HEK293 (cell line): ENCODE results near the gene GPX3.

Experiments
- CTCF ChIA-PET: fragments of 350-600 bp; formaldehyde crosslinking; extraction: SDS; loops from one replicate; lab custom pipeline; 2021; ENCODE audit warnings: antibody characterized with exemption; lab: Yijun Ruan, JAX
- POLR2A ChIA-PET: fragments of 300-600 bp; formaldehyde crosslinking; extraction: SDS; loops from one replicate; lab custom pipeline; 2020; ENCODE audit warnings: antibody characterized with exemption, inconsistent platforms; lab: Yijun Ruan, JAX
- H3K27ac ChIP-seq: fragments of 200-500 bp; sonication (Bioruptor generic); 2 replicates; pipeline ENCODE4 v1.5.1; 2014; ENCODE audit warnings: low read depth, low read length, control low read depth, inconsistent platforms; ENCODE audit errors: extremely low read depth
- H3K36me3 ChIP-seq, 2 experiments: fragments of 200-500 bp in 1 of 2; sonication (Bioruptor generic) in 1 of 2; 1 replicate in 1 of 2; 2 replicates in 1 of 2; pipeline ENCODE4 v1.5.1; 2014 to 2017; ENCODE audit warnings: inconsistent platforms in 2 of 2, low read length in 2 of 2; ENCODE audit not compliant: control insufficient read depth in 2 of 2, insufficient read depth in 1 of 2
- H3K4me1 ChIP-seq: fragments of 200-500 bp; sonication (Bioruptor generic); 2 replicates; pipeline ENCODE4 v1.5.1; 2014; ENCODE audit warnings: mild to moderate bottlenecking, low read length, inconsistent platforms; ENCODE audit not compliant: control insufficient read depth, insufficient read depth
- H3K4me3 ChIP-seq: 2 replicates; pipeline ENCODE4 v1.5.1; 2011; ENCODE audit warnings: low read depth, mild to moderate bottlenecking, control low read depth, low read length, moderate library complexity
- H3K9me3 ChIP-seq: fragments of 200-500 bp; sonication (Bioruptor generic); 2 replicates; pipeline ENCODE4 v1.5.1; 2014; ENCODE audit warnings: low read depth, low read length, inconsistent platforms; ENCODE audit not compliant: control insufficient read depth, insufficient read depth
- EGR2 ChIP-seq: fragments of 450-650 bp; formaldehyde crosslinking; IDR thresholded peaks from 2 replicates; pipeline ENCODE4 v1.5.1; 2016; ENCODE audit warnings: low read depth, missing biosample characterization, missing genetic modification characterization
- GLI2 ChIP-seq: fragments of 450-650 bp; formaldehyde crosslinking; IDR thresholded peaks from 2 replicates; pipeline ENCODE4; 2017; ENCODE audit warnings: missing biosample characterization, missing genetic modification characterization, low read depth, borderline replicate concordance
- GLI4 ChIP-seq: fragments of 450-650 bp; formaldehyde crosslinking; IDR thresholded peaks from 2 replicates; pipeline ENCODE4 v1.5.1; 2016; ENCODE audit warnings: missing biosample characterization, missing genetic modification characterization
- IKZF3 ChIP-seq: fragments of 450-650 bp; IDR thresholded peaks from 2 replicates; pipeline ENCODE4 v1.5.0; 2018; ENCODE audit warnings: missing biosample characterization, mild to moderate bottlenecking, missing genetic modification characterization, moderate library complexity
- RBAK ChIP-seq: fragments of 450-650 bp; formaldehyde crosslinking; IDR thresholded peaks from 2 replicates; pipeline ENCODE4 v1.5.1; 2016; ENCODE audit warnings: missing biosample characterization, missing genetic modification characterization
- SETDB1 ChIP-seq: IDR thresholded peaks from one replicate; pipeline ENCODE4 v1.6.1; 2017; ENCODE audit warnings: mild to moderate bottlenecking, low read length, moderate library complexity, mixed read lengths; ENCODE audit not compliant: insufficient read length
- SP3 ChIP-seq: fragments of 450-650 bp; formaldehyde crosslinking; IDR thresholded peaks from 2 replicates; pipeline ENCODE4 v1.5.1; 2016; ENCODE audit warnings: missing biosample characterization, missing genetic modification characterization
- SP7 ChIP-seq: fragments of 450-650 bp; formaldehyde crosslinking; IDR thresholded peaks from 2 replicates; pipeline ENCODE4 v1.5.1; 2016; ENCODE audit warnings: missing biosample characterization, missing genetic modification characterization
- TCF7L2 ChIP-seq: IDR thresholded peaks from 2 replicates; pipeline ENCODE4 v1.6.1; 2011; ENCODE audit warnings: low read depth, mild to moderate bottlenecking, inconsistent platforms, low read length, moderate library complexity, borderline replicate concordance
- ZEB2 ChIP-seq: fragments of 450-650 bp; formaldehyde crosslinking; IDR thresholded peaks from 2 replicates; pipeline ENCODE4 v1.5.1; 2016; ENCODE audit warnings: missing biosample characterization, missing genetic modification characterization
- ZFP69B ChIP-seq: fragments of 450-650 bp; formaldehyde crosslinking; IDR thresholded peaks from 2 replicates; pipeline ENCODE4 v1.5.1; 2016; ENCODE audit warnings: missing biosample characterization, missing genetic modification characterization
- ZNF112 ChIP-seq: fragments of 450-650 bp; formaldehyde crosslinking; IDR thresholded peaks from 2 replicates; pipeline ENCODE4 v1.5.0; 2017; ENCODE audit warnings: missing biosample characterization, missing genetic modification characterization
- ZNF132 ChIP-seq: fragments of 450-650 bp; formaldehyde crosslinking; IDR thresholded peaks from 2 replicates; pipeline ENCODE4 v1.5.1; 2017; ENCODE audit warnings: missing biosample characterization, missing genetic modification characterization, borderline replicate concordance
- ZNF16 ChIP-seq: fragments of 450-650 bp; formaldehyde crosslinking; IDR thresholded peaks from 2 replicates; pipeline ENCODE4 v1.5.1; 2016; ENCODE audit warnings: low read depth, missing biosample characterization, missing genetic modification characterization
- ZNF175 ChIP-seq: fragments of 450-650 bp; formaldehyde crosslinking; IDR thresholded peaks from 2 replicates; pipeline ENCODE4 v1.5.1; 2016; ENCODE audit warnings: missing biosample characterization, missing genetic modification characterization
- ZNF37A ChIP-seq: fragments of 450-650 bp; IDR thresholded peaks from 2 replicates; pipeline ENCODE4 v1.5.1; 2018; ENCODE audit warnings: missing biosample characterization, missing genetic modification characterization
- ZNF426 ChIP-seq: fragments of 450-650 bp; formaldehyde crosslinking; IDR thresholded peaks from 2 replicates; pipeline ENCODE4 v1.5.1; 2017; ENCODE audit warnings: missing biosample characterization, missing genetic modification characterization, mild to moderate bottlenecking, inconsistent platforms, moderate library complexity
- ZNF48 ChIP-seq: fragments of 450-650 bp; formaldehyde crosslinking; IDR thresholded peaks from 2 replicates; pipeline ENCODE4 v1.5.1; 2016; ENCODE audit warnings: missing biosample characterization, missing genetic modification characterization
- ZNF624 ChIP-seq: fragments of 450-650 bp; formaldehyde crosslinking; IDR thresholded peaks from 2 replicates; pipeline ENCODE4 v1.5.1; 2017; ENCODE audit warnings: missing biosample characterization, missing genetic modification characterization
- ZNF654 ChIP-seq: fragments of 450-650 bp; formaldehyde crosslinking; IDR thresholded peaks from 2 replicates; pipeline ENCODE4 v1.5.1; 2016; ENCODE audit warnings: low read depth, missing biosample characterization, missing genetic modification characterization
- ZNF701 ChIP-seq: fragments of 450-650 bp; formaldehyde crosslinking; IDR thresholded peaks from 2 replicates; pipeline ENCODE4 v1.5.1; 2016; ENCODE audit warnings: missing biosample characterization, missing genetic modification characterization
- ZNF707 ChIP-seq: fragments of 450-650 bp; formaldehyde crosslinking; IDR thresholded peaks from 2 replicates; pipeline ENCODE4 v1.5.1; 2016; ENCODE audit warnings: missing biosample characterization, missing genetic modification characterization
- ZNF776 ChIP-seq: fragments of 450-650 bp; formaldehyde crosslinking; IDR thresholded peaks from 2 replicates; pipeline ENCODE4 v1.5.0; 2017; ENCODE audit warnings: missing biosample characterization, missing genetic modification characterization, borderline replicate concordance
- ZNF777 ChIP-seq: fragments of 450-650 bp; formaldehyde crosslinking; IDR thresholded peaks from 2 replicates; pipeline ENCODE4 v1.5.1; 2017; ENCODE audit warnings: missing biosample characterization, missing genetic modification characterization, borderline replicate concordance
- ZNF792 ChIP-seq: fragments of 450-650 bp; formaldehyde crosslinking; IDR thresholded peaks from 2 replicates; pipeline ENCODE4 v1.5.1; 2016; ENCODE audit warnings: missing biosample characterization, missing genetic modification characterization
- ZNF837 ChIP-seq: fragments of 450-650 bp; formaldehyde crosslinking; IDR thresholded peaks from 2 replicates; pipeline ENCODE4 v1.5.1; 2016; ENCODE audit warnings: missing biosample characterization, missing genetic modification characterization
- ZSCAN23 ChIP-seq: fragments of 450-650 bp; formaldehyde crosslinking; IDR thresholded peaks from 2 replicates; pipeline ENCODE4 v1.5.1; 2016; ENCODE audit warnings: missing biosample characterization, missing genetic modification characterization
- ZSCAN30 ChIP-seq: fragments of 450-650 bp; IDR thresholded peaks from 2 replicates; pipeline ENCODE4 v1.5.1; 2018; ENCODE audit warnings: missing biosample characterization, mild to moderate bottlenecking, missing genetic modification characterization, moderate library complexity
- TF ChIP-seq, protein P1 (sequence below): fragments of 450-650 bp; formaldehyde crosslinking; optimal IDR thresholded peaks from 2 replicates; pipeline ENCODE3; 2016; ENCODE audit warnings: missing biosample characterization, mild to moderate bottlenecking, missing genetic modification characterization
- TF ChIP-seq, protein P2 (sequence below): fragments of 450-650 bp; formaldehyde crosslinking; IDR thresholded peaks from 2 replicates; pipeline ENCODE4 v1.5.1; 2016; ENCODE audit warnings: missing biosample characterization, missing genetic modification characterization
- TF ChIP-seq, protein P3 (sequence below): fragments of 450-650 bp; formaldehyde crosslinking; IDR thresholded peaks from 2 replicates; pipeline ENCODE4 v1.5.1; 2016; ENCODE audit warnings: missing biosample characterization, missing genetic modification characterization
- TF ChIP-seq, protein P4 (sequence below): fragments of 450-650 bp; formaldehyde crosslinking; IDR thresholded peaks from 2 replicates; pipeline ENCODE4 v1.5.1; 2016; ENCODE audit warnings: missing biosample characterization, missing genetic modification characterization
- TF ChIP-seq, protein P5 (sequence below): fragments of 450-650 bp; formaldehyde crosslinking; IDR thresholded peaks from 2 replicates; pipeline ENCODE4 v1.5.1; 2016; ENCODE audit warnings: missing biosample characterization, missing genetic modification characterization

Gene GPX3

DNA sequence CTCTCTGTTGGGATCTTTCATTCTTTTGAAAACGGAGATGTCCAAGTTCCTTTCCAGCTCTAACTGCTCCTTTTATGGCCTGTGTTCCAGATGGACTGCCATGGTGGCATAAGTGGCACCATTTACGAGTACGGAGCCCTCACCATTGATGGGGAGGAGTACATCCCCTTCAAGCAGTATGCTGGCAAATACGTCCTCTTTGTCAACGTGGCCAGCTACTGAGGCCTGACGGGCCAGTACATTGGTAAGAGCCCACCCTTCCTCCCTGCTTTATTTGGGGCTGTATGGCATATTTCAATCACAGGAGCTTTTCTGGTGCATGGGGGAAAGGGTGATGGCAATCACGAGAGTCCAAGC lies 4.8 kb downstream of the GPX3 start:
- CTCF ChIA-PET, result interaction anchor here (1.0 to 1.4 kb wide), 3 partner anchors 27 to 142 kb away, joined by 3 to 4 read pairs (median 3); no protein-coding TSS in a partner anchor

DNA sequence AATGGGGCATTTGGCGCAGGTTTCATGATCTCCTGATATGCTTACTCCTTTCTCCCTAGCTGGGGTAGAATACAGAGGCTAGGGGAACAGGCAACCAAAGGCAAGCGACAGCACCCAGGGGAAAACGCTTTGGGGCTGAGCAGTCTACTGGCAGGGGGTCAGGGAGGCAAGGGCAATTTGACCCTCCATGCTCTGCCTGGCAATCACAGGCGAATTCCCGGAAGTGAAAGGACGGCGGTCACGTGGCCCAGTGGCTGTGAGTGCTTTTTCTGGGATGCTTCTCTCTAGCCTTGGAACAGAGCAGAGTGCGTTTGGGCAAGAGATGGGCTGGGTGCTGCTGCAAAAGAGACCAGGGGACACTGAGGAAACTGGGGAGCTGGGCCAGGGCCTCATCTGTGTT lies 5.7 kb downstream of the GPX3 start:
- H3K36me3 ChIP-seq, result peaks cover 0 to 46% of the 10 kb centered on the region in 2 experiments; a peak in 2 of 3 replicates
- CTCF ChIA-PET, result interaction anchor here (1.3 to 1.4 kb wide), 2 partner anchors 26 to 139 kb away, joined by 3 read pairs; no protein-coding TSS in a partner anchor
- no peak overlapping the region for H3K27ac ChIP-seq

More for the DNA sequence above, 4.8 kb downstream of the GPX3 start:
- H3K36me3 ChIP-seq, result peaks cover 0 to 37% of the 10 kb centered on the region in 2 experiments; a peak in 2 of 3 replicates
- POLR2A ChIA-PET, result no interaction called here
- TF ChIP-seq, protein P1, sequence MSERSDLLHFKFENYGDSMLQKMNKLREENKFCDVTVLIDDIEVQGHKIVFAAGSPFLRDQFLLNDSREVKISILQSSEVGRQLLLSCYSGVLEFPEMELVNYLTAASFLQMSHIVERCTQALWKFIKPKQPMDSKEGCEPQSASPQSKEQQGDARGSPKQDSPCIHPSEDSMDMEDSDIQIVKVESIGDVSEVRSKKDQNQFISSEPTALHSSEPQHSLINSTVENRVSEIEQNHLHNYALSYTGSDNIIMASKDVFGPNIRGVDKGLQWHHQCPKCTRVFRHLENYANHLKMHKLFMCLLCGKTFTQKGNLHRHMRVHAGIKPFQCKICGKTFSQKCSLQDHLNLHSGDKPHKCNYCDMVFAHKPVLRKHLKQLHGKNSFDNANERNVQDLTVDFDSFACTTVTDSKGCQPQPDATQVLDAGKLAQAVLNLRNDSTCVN (tag by site-specific recombination), result no peak
- TF ChIP-seq EGR2 (tag by site-specific recombination) (no peak), SP7 (tag by site-specific recombination) (no peak), GLI2 (tag by site-specific recombination) (no peak), IKZF3 (tag by site-specific recombination) (no peak), ZNF792 (no peak), ZNF707 (tag by site-specific recombination) (no peak), ZNF175 (tag by site-specific recombination) (no peak), TCF7L2 (no peak), ZNF132 (tag by site-specific recombination) (no peak), ZNF37A (tag by site-specific recombination) (no peak), ZNF426 (tag by site-specific recombination) (no peak), ZSCAN23 (tag by site-specific recombination) (no peak), ZNF624 (no peak), SP3 (no peak), ZNF776 (tag by site-specific recombination) (no peak)
- no peak overlapping the region for H3K4me3 ChIP-seq
- no peak overlapping the region for H3K27ac ChIP-seq
- no peaks in the 10 kb centered on the region for H3K4me1 ChIP-seq
- no peaks in the 10 kb centered on the region for H3K9me3 ChIP-seq

More for the DNA sequence above, 5.7 kb downstream of the GPX3 start:
- no peaks in the 10 kb centered on the region for H3K4me1 ChIP-seq
- H3K4me3 ChIP-seq, result no peak overlapping the region
- POLR2A ChIA-PET, result no interaction called here
- TF ChIP-seq ZSCAN30 (tag by site-specific recombination) (no peak), ZEB2 (no peak), GLI4 (no peak), ZSCAN23 (tag by site-specific recombination) (no peak), ZNF16 (no peak), ZNF701 (no peak), SETDB1 (no peak), ZFP69B (tag by site-specific recombination) (no peak), ZNF112 (tag by site-specific recombination) (no peak), ZNF48 (tag by site-specific recombination) (no peak), ZNF654 (tag by site-specific recombination) (no peak), ZNF837 (tag by site-specific recombination) (no peak), RBAK (tag by site-specific recombination) (no peak), ZNF777 (tag by site-specific recombination) (no peak)
- TF ChIP-seq, protein P2, sequence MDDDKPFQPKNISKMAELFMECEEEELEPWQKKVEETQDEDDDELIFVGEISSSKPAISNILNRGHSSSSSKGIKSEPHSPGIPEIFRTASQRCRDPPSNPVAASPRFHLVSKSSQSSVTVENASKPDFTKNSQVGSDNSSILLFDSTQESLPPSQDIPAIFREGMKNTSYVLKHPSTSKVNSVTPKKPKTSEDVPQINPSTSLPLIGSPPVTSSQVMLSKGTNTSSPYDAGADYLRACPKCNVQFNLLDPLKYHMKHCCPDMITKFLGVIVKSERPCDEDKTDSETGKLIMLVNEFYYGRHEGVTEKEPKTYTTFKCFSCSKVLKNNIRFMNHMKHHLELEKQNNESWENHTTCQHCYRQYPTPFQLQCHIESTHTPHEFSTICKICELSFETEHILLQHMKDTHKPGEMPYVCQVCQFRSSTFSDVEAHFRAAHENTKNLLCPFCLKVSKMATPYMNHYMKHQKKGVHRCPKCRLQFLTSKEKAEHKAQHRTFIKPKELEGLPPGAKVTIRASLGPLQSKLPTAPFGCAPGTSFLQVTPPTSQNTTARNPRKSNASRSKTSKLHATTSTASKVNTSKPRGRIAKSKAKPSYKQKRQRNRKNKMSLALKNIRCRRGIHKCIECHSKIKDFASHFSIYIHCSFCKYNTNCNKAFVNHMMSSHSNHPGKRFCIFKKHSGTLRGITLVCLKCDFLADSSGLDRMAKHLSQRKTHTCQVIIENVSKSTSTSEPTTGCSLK, result no peak
- TF ChIP-seq, protein P3, sequence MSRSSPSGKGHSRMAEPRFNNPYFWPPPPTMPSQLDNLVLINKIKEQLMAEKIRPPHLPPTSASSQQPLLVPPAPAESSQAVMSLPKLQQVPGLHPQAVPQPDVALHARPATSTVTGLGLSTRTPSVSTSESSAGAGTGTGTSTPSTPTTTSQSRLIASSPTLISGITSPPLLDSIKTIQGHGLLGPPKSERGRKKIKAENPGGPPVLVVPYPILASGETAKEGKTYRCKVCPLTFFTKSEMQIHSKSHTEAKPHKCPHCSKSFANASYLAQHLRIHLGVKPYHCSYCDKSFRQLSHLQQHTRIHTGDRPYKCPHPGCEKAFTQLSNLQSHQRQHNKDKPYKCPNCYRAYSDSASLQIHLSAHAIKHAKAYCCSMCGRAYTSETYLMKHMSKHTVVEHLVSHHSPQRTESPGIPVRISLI (tag by site-specific recombination), result no peak
- TF ChIP-seq, protein P4, sequence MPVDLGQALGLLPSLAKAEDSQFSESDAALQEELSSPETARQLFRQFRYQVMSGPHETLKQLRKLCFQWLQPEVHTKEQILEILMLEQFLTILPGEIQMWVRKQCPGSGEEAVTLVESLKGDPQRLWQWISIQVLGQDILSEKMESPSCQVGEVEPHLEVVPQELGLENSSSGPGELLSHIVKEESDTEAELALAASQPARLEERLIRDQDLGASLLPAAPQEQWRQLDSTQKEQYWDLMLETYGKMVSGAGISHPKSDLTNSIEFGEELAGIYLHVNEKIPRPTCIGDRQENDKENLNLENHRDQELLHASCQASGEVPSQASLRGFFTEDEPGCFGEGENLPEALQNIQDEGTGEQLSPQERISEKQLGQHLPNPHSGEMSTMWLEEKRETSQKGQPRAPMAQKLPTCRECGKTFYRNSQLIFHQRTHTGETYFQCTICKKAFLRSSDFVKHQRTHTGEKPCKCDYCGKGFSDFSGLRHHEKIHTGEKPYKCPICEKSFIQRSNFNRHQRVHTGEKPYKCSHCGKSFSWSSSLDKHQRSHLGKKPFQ (tag by site-specific recombination), result no peak
- TF ChIP-seq, protein P5, sequence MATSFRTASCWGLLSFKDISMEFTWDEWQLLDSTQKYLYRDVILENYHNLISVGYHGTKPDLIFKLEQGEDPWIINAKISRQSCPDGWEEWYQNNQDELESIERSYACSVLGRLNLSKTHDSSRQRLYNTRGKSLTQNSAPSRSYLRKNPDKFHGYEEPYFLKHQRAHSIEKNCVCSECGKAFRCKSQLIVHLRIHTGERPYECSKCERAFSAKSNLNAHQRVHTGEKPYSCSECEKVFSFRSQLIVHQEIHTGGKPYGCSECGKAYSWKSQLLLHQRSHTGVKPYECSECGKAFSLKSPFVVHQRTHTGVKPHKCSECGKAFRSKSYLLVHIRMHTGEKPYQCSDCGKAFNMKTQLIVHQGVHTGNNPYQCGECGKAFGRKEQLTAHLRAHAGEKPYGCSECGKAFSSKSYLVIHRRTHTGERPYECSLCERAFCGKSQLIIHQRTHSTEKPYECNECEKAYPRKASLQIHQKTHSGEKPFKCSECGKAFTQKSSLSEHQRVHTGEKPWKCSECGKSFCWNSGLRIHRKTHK, result no peak
- no peaks in the 10 kb centered on the region for H3K9me3 ChIP-seq
